Adipocyte (in vitro differentiated cells): ENCODE data around the gene ANKRD24.
A peak's percentile ranks its signal among the peaks of the same experiment; 100 is the strongest.
"Not testable (repeated sequence)": the region's sequence is repeated elsewhere in the genome, so short reads cannot be mapped to it uniquely, and the experiment has no call there.

Source experiments
- DNase-seq: peaks from one replicate; pipeline ENCODE4 v3.0.0-alpha.2; 2015; ENCODE audit warnings: low read depth
- H3K27me3 ChIP-seq: replicated peaks from 2 replicates; pipeline ENCODE4 v1.7.0; 2013; ENCODE audit warnings: mild to moderate bottlenecking, low read length, moderate library complexity; ENCODE audit not compliant: control insufficient read depth, insufficient read depth
- H3K36me3 ChIP-seq: 2 replicates; pipeline ENCODE4 v1.7.0; 2013; ENCODE audit warnings: low read length, mild to moderate bottlenecking, moderate library complexity; ENCODE audit not compliant: control insufficient read depth, insufficient read depth, severe bottlenecking
- H3K4me1 ChIP-seq: 2 replicates; pipeline ENCODE4 v1.7.0; 2013; ENCODE audit warnings: mild to moderate bottlenecking, low read length, moderate library complexity; ENCODE audit not compliant: control insufficient read depth, insufficient read depth
- H3K4me3 ChIP-seq: 2 replicates; pipeline ENCODE4 v1.7.0; 2013; ENCODE audit warnings: mild to moderate bottlenecking, low read length, moderate library complexity
- H3K9ac ChIP-seq: 2 replicates; pipeline ENCODE4 v1.7.0; 2013; ENCODE audit warnings: mild to moderate bottlenecking, low read length, moderate library complexity
- H3K9me3 ChIP-seq: 2 replicates; pipeline ENCODE4 v1.7.0; 2013; ENCODE audit warnings: mild to moderate bottlenecking, low read length, moderate library complexity; ENCODE audit not compliant: control insufficient read depth

Gene ANKRD24

DNA sequence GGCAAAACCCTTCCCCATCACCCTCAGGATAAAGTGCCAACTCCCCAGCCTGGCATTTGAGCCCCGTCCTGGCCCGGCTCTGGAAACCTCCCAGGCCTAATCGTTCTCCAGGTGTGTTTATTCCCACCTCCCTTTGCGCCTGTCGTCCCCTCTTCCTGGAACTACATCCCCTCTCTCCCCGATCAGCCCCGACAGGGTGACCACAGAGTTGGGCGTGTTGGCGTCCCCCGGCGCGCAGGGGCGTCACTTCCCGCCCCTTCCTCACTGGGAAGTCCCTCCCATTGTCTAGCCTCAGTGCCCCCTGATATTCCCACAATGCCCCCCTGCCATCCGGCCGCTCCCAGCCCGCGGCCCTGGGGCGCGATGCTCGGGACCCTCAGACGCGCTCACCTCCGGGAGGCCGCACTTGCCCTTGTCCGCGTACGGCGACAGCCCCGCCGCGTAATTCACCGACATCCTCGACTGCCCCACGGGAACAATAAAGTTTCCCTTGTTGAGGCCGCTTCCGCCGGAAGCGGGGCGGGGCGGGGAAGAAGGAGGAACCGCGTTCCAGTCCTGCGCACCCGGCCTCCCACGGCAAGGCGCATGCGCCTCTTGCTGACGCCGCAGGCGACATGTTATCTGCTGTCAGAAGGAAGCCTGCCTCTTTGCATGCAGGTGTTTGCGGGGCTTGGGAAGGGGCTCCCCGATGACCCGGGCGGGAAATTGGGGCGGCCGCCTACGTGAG lies at the start of gene ANKRD24, which contains the start of gene SIRT6:
ANKRD24 (plus strand) TSS at position 606 of the 727 bp plus-strand sequence. CDS start 3,737 bp downstream, outside the sequence.
SIRT6 (minus strand) TSS at position 480 of the 727 bp plus-strand sequence; CDS start at position 456, 24 bp downstream.
- Histone ChIP-seq H3K9ac (peak within 1 kb of the TSS; percentile 93), H3K36me3 (peaks cover 13% of the 10 kb centered on the region), H3K4me3 (peak within 1 kb of the TSS; percentile 96), H3K4me1 (peaks cover 17% of the 10 kb centered on the region), H3K9me3 (no peaks in the 10 kb centered on the region), H3K27me3 (no peaks in the 10 kb centered on the region)
- DNase-seq = peak; percentile 98

DNA sequence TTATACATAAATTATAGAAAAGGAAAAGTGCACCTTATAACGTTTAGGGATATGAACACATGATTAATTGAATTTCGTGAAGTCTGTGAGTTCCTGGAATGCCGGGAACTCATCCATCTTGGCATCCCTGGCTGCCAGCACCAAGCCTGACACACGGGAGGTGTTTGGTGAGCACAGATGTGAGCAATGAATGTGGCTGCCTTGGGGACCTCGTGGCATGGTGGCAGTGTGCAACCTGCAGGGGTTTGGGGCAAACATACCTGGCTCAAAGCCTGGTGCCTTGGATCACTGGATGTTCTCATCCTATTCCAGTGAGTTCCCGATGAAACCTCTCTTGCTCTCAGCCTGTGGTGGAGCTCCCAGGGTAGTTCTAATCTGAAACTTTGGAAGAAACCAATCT lies 48.1 kb upstream of the ANKRD24 start:
- no peak for DNase-seq
- H3K27me3 ChIP-seq = no peaks in the 10 kb centered on the region
- H3K4me3 ChIP-seq = no peak overlapping the region
- H3K9me3 ChIP-seq = no peaks in the 10 kb centered on the region
- H3K9ac ChIP-seq = peak overlapping the region; percentile 34
- peaks cover 37% of the 10 kb centered on the region for H3K4me1 ChIP-seq
- H3K36me3 ChIP-seq = no peaks in the 10 kb centered on the region

DNA sequence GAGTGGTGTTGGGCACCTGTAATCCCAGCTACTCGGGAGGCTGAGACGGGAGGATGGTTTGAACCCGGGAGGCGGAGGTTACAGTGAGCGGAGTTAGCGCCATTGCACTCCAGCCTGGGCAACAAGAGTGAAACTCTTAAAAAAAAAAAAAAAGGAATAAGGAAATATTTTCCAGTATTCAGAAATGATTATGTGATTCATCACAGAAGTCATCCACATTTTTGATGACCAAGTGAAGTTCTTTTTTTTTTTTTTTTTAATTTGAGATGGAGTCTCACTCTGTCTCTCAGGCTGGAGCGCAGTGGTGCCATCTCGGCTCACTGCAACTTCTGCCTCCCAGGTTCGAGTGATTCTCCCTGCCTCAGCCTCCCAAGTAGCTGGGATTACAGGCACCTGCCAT lies 47.1 kb upstream of the ANKRD24 start:
- H3K9me3 ChIP-seq, H3K9ac ChIP-seq: not testable (repeated sequence)

DNA sequence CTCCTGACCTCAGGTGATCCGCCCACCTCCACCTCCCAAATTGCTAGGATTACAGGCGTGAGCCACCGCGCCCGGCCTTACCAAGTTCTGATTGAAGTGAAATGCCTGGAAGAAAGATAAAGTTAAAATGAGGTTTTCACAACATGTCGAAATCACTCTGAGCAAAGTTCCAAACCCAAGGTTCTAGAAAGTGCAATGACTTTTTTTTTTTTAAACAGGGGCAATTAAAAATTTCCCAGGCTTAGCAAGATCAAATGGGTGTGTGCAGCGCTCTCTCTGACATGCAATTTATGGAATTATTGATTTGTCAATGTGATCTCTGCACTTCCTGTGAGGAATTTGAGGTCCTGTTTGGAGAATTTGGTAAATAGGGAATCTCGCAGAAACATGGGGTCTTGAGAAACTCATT lies 45.8 kb upstream of the ANKRD24 start:
- H3K36me3 ChIP-seq = no peaks in the 10 kb centered on the region
- no peaks in the 10 kb centered on the region for H3K9me3 ChIP-seq
- H3K27me3 ChIP-seq = no peaks in the 10 kb centered on the region
- H3K9ac ChIP-seq = no peak overlapping the region
- peaks cover 29% of the 10 kb centered on the region for H3K4me1 ChIP-seq
- H3K4me3 ChIP-seq = no peak overlapping the region
- no peak for DNase-seq

More for the DNA sequence above, 47.1 kb upstream of the ANKRD24 start:
- H3K4me1 ChIP-seq = peaks cover 39% of the 10 kb centered on the region
- not testable (repeated sequence) for DNase-seq, H3K36me3 ChIP-seq, H3K4me3 ChIP-seq, H3K27me3 ChIP-seq

DNA sequence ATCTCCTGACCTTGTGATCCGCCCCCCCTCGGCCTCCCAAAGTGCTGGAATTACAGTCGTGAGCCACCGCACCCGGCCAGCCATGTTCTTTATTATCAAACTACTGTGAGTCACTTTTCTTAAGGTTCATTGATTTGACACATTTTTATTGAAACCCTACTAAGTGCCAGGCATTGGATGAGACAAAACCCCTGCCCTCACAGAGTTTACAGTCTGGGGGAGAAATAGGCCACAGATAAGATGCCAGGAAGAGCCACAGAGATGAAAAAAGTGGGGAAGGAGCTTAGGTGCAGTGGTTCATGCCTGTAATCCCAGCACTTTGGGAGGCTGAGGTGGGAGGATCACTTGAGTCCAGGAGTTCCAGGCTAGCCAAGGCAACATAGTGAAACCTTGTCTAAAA lies 44.0 kb upstream of the ANKRD24 start:
- no peak for DNase-seq
- Histone ChIP-seq H3K9me3 (no peaks in the 10 kb centered on the region), H3K4me1 (peaks cover 25% of the 10 kb centered on the region), H3K36me3 (no peaks in the 10 kb centered on the region), H3K27me3 (no peaks in the 10 kb centered on the region), H3K9ac (no peak overlapping the region), H3K4me3 (no peak overlapping the region)

DNA sequence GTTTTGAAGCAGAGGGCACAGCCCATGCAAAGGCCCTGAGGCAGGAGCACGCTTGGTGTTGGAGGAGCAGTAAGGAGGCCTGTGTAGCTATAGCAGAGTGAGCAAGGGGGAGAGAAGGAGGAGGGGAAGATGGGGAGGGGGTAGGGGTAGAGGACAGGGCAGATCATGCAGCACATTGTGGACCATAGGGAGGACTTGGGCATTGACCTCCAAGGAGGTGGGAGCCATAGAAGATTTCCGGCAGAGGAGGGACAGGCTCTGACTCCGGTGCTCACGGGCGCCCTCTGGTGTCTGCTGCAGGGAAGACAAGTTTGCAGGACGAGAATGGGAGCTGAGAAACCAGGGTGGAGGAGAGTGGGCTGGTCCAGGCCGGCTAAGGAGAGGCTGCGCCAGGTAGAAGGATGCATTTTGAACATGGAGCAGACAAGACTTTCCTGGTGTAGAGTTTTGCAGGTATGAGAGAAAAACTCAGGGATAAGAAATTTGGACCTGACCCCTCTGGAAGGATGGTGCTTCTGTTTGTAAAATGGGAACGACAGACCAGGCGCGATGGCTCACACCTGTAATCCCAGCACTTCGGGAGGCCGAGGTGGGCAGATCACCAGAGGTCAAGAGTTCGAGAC lies 42.8 kb upstream of the ANKRD24 start:
- Histone ChIP-seq H3K4me3 (no peak overlapping the region), H3K4me1 (peaks cover 18% of the 10 kb centered on the region), H3K9me3 (no peaks in the 10 kb centered on the region)

DNA sequence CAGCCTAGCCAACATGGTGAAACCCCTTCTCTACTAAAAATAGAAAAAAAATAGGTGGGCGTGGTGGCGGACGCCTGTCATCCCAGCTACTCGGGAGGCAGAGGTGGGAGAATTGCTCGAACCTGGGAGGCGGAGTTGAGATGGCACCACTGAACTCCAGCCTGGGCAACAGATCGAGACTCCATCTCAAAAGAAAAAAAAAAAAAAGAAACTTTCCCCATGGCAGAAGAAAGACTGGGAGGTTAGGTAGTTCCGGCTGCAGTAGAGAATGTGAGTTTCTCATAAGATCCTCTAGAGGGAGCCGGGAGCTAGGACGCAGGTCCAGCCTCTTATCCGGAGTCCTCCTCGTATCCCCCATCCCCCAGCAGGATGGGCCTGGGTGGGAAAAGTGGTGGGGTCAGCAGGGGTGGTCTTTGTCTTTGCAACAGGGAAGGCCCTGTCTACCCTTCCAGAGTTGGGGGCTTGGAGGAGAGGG lies 42.2 kb upstream of the ANKRD24 start:
- peaks cover 14% of the 10 kb centered on the region for H3K4me1 ChIP-seq
- no peaks in the 10 kb centered on the region for H3K27me3 ChIP-seq
- no peaks in the 10 kb centered on the region for H3K36me3 ChIP-seq
- H3K4me3 ChIP-seq = no peak overlapping the region
- peak; percentile 87 for DNase-seq
- no peaks in the 10 kb centered on the region for H3K9me3 ChIP-seq
- H3K9ac ChIP-seq = no peak overlapping the region

More for the DNA sequence above, 42.8 kb upstream of the ANKRD24 start:
- H3K36me3 ChIP-seq = no peaks in the 10 kb centered on the region
- DNase-seq = peak; percentile 72
- no peak overlapping the region for H3K9ac ChIP-seq
- no peaks in the 10 kb centered on the region for H3K27me3 ChIP-seq

DNA sequence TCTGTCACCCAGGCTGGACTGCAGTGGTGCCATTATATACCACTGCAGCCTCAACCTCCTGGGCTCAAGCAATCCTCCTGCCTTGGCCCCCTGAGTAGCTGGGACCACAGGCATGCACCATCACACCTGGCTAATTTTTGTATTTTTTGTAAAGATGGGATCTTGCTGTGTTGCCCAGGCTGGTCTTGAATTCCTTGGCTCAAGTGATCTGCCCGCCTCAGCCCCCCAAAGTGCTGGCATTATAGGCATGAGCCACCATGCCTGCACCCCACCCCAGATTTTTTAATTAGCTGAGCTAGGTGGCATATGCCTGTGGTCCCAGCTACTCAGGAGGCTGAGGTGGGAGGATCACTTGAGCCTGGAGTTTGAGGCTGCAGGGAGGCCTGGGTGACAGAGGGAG lies 39.6 kb upstream of the ANKRD24 start:
- DNase-seq, H3K27me3 ChIP-seq, H3K36me3 ChIP-seq, H3K9ac ChIP-seq, H3K4me3 ChIP-seq, H3K9me3 ChIP-seq: not testable (repeated sequence)
- H3K4me1 ChIP-seq = peaks cover 15% of the 10 kb centered on the region

DNA sequence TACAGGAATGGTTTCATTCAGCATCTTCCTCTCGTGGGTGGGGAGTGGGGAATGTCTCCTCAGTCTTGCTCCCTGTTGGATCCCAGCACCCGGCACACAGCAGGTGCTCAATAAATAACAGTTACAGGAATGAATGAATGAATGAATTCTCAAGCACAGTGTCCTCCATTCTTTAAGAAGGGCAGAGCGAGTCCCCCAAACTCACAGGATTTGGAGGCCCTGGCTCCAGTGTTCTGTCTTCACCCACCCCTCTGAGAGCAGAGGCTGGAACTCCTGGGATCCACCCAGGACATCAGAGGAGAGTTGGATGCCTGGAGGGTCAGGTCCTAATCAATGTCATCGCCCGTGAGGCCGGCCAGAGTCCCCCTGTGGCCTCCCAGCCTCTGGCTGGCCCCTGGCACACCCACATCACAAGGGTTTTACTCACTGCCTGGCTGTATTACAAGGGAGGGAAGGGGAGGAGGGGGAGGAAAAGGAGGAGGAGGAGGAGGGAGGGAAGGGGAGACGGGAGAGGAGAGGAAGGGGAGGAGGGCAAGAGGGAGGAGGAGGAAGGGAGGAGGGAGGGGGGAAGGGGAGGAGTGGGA lies 37.7 kb upstream of the ANKRD24 start:
- no peaks in the 10 kb centered on the region for H3K9me3 ChIP-seq
- no peaks in the 10 kb centered on the region for H3K27me3 ChIP-seq
- peaks cover 19% of the 10 kb centered on the region for H3K4me1 ChIP-seq
- no peak overlapping the region for H3K4me3 ChIP-seq
- H3K36me3 ChIP-seq = no peaks in the 10 kb centered on the region
- DNase-seq = peak; percentile 49
- no peak overlapping the region for H3K9ac ChIP-seq

DNA sequence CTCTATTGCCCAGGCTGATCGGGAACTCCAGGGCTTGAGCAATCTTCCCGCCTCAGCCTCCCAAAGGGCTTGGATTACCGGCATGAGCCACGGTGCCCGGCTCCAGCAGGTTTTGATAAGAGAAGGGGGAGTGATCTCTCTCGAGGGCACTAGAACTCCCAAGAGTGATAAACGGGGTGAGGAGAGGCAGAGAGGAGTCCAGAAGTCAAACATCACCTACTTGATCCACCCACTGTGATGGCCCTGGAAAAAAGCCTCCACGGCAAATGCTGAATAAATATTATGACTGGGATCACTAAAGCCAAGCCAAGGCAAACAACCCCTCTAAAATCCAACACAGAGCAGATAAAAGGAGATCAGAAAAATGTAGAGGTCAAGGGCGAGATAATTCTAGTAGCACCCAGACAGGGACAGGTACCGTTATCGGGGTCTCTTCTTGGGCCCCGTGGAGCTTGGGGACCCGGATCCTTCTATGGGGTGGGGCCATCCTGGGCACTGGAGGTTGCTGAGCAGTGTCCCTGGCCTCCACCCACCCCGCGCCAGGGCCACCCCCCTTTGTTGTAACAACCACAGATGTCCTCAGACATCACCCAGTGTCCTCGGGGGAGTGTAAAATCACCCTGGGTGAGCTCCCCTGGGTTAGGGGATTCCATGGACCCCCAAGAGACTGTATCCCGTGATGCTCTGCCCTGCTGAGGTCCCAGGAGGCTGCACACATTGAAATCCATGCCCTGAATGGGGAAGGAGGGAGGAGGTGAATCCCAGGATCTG lies 32.8 kb upstream of the ANKRD24 start:
- no peaks in the 10 kb centered on the region for H3K9me3 ChIP-seq
- H3K9ac ChIP-seq = no peak overlapping the region
- peaks cover 14% of the 10 kb centered on the region for H3K4me1 ChIP-seq
- H3K36me3 ChIP-seq = no peaks in the 10 kb centered on the region
- no peak overlapping the region for H3K4me3 ChIP-seq
- DNase-seq = no peak
- peaks cover 9% of the 10 kb centered on the region for H3K27me3 ChIP-seq

DNA sequence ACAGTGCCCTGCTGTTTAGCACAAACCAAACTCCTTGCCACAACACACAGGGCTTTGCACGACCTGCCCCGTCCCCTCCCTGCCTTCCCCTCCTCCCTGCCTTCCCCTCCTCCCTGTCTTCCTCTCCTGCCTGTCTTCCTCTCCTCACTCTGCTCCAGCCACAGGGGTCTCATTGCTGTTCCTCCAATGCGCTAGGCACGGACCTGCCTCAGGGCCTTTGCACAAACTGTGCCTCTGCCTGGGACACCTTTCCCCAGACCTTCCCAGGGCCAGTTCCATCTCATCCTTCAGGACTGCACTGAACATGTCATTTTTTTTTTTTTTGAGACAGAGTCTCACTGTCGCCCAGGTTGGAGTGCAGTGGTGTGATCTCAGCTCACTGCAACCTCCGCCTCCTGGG lies 30.9 kb upstream of the ANKRD24 start:
- H3K9ac ChIP-seq = no peak overlapping the region
- peaks cover 12% of the 10 kb centered on the region for H3K27me3 ChIP-seq
- H3K36me3 ChIP-seq = no peaks in the 10 kb centered on the region
- no peaks in the 10 kb centered on the region for H3K9me3 ChIP-seq
- DNase-seq = no peak
- H3K4me1 ChIP-seq = peaks cover 4% of the 10 kb centered on the region
- no peak overlapping the region for H3K4me3 ChIP-seq
